ENCODE data around the gene PGLYRP4.

Gene PGLYRP4

GRCh38 chr1:153394391-153394790, 45.8 kb upstream of the PGLYRP4 start:
- no peak overlapping the region for H3K27ac ChIP-seq
- TF ChIP-seq ZFX (IDR thresholded peaks at IDR 0.05; ENCODE audit: borderline replicate concordance), result no peak
- TF ChIP-seq, protein P1, sequence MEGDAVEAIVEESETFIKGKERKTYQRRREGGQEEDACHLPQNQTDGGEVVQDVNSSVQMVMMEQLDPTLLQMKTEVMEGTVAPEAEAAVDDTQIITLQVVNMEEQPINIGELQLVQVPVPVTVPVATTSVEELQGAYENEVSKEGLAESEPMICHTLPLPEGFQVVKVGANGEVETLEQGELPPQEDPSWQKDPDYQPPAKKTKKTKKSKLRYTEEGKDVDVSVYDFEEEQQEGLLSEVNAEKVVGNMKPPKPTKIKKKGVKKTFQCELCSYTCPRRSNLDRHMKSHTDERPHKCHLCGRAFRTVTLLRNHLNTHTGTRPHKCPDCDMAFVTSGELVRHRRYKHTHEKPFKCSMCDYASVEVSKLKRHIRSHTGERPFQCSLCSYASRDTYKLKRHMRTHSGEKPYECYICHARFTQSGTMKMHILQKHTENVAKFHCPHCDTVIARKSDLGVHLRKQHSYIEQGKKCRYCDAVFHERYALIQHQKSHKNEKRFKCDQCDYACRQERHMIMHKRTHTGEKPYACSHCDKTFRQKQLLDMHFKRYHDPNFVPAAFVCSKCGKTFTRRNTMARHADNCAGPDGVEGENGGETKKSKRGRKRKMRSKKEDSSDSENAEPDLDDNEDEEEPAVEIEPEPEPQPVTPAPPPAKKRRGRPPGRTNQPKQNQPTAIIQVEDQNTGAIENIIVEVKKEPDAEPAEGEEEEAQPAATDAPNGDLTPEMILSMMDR (IDR thresholded peaks at IDR 0.05), result no peak

- H3K27ac ChIP-seq, result no peak overlapping the region
- no peak for TF ChIP-seq ZFX (IDR thresholded peaks at IDR 0.05; ENCODE audit: borderline replicate concordance)
- TF ChIP-seq, protein P1 (IDR thresholded peaks at IDR 0.05), result no peak
Observed at GRCh38 chr1:153393926-153394325, 45.3 kb upstream of the PGLYRP4 start.

- TF ChIP-seq, protein P1 (IDR thresholded peaks at IDR 0.05), result no peak
- TF ChIP-seq ZFX (IDR thresholded peaks at IDR 0.05; ENCODE audit: borderline replicate concordance), result no peak
- H3K27ac ChIP-seq, result no peak overlapping the region
Observed at GRCh38 chr1:153392822-153393221, 44.2 kb upstream of the PGLYRP4 start.

GRCh38 chr1:153392258-153392657, 43.6 kb upstream of the PGLYRP4 start:
- TF ChIP-seq, protein P1 (IDR thresholded peaks at IDR 0.05), result no peak
- no peak for TF ChIP-seq ZFX (IDR thresholded peaks at IDR 0.05; ENCODE audit: borderline replicate concordance)
- H3K27ac ChIP-seq, result no peak overlapping the region

DNA sequence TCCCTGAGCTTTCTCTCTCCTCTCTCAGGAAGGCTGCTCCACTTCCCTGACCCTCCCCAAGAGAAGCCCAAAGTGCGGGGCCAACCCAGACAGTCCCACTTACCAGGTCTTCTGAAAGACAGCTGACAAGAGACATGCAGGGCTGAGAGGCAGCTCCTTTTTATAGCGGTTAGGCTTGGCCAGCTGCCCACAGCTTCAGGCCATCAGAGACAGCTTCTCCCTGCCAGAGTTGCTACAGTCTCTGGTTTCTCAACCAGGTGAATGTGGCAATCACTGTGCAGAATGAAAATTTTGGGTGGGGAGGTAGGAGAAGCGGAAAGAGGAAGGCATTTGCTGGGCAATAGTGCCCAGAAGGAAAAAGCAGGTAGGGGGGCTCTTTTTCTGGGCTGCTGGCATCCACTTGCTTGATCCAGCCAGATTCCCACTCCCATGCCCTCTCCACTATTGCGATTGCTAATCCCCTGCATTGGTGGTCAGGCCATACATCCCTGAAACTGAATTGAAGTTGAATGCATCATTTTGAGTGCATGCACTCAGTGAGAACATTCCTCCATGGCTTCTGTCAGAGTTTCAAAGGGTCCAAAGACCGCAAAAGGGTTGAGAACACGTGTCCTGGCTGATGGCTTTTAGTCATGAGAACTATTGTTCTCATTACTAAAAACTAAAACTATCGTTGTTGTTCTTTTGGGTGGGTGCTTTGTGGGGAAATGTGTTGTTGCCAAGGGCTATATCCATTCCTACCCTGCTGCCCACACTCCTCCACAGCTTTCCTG, 42.5 kb upstream of the PGLYRP4 start, which contains the start of gene S100A8:
Gene S100A8, minus strand, starts transcription at position 136 of the 773 bp plus-strand sequence. CDS start 538 bp downstream, outside the sequence.
- TF ChIP-seq, protein P1 (IDR thresholded peaks at IDR 0.05), result no peak
- no peak within 1 kb of the TSS for H3K27ac ChIP-seq

DNA sequence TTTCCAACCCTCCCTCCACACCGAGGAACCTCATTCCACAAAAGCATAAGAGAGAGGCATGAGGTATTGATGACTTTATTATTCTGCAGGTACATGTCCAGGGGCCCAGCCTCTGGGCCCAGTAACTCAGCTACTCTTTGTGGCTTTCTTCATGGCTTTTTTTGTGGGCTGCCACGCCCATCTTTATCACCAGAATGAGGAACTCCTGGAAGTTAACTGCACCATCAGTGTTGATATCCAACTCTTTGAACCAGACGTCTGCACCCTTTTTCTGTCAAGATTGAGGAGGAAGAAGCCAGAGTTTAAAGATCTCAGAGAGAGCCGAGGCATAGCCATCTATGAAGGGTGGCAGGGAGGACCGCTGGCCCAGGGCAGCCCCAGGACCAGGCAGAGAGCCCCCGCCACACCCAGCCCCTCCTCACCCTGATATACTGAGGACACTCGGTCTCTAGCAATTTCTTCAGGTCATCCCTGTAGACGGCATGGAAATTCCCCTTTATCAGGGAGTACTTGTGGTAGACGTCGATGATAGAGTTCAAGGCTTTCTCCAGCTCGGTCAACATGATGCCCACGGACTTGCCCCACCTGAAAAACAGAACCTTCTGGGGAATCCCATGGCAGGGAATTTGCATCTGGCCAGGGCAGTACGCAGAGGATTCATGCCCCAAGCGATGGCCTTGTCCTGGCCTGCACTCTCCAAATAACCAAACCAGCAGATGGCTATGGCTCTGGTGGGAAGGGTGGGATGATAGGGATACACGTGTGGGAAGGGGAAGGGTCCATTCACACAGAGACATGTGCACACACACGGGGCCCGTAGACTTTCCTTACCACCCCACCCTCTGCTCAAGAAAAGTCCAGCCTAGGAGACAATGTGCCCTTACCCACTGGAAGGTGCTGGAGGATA, 41.6 kb upstream of the PGLYRP4 start:
- TF ChIP-seq, protein P1 (IDR thresholded peaks at IDR 0.05), result no peak
- TF ChIP-seq ZFX (IDR thresholded peaks at IDR 0.05; ENCODE audit: borderline replicate concordance), result no peak
- no peak overlapping the region for H3K27ac ChIP-seq

Data from 22Rv1 (cell line).